A549 (cell line): ENCODE results near the gene LIMCH1. TPM values are rescaled to one million over a fixed set of nuclear protein-coding genes. Genes with fewer than 3 reads are reported as not detected.

Experiments
- ATAC-seq, 2 experiments: fragments of 200-7000 bp in 1 of 2; fragments of >200 bp in 1 of 2; cut with Nextera tagmentation in 1 of 2; cut with Tn5 transposase in 1 of 2; 3 replicates each; pipeline versions ENCODE4 v1.8.0 to v1.9.1; 2018 to 2020; ENCODE audit warnings: mild to moderate bottlenecking in 1 of 2, moderate library complexity in 1 of 2
- CTCF ChIA-PET: fragments of 300-600 bp; sonication (Branson Sonifier 250); formaldehyde crosslinking; extraction: SDS; loops from one replicate; lab custom pipeline; 2021; ENCODE audit warnings: antibody characterized with exemption, inconsistent platforms; lab: Yijun Ruan, JAX
- POLR2A ChIA-PET: fragments of 350-600 bp; formaldehyde crosslinking; extraction: SDS; loops from one replicate; lab custom pipeline; 2021; ENCODE audit warnings: antibody characterized with exemption, inconsistent platforms; lab: Yijun Ruan, JAX
- DNase-seq, 2 experiments: peaks; one replicate each; pipeline versions ENCODE4 v3.0.0 to v3.0.0-alpha.2; 2011 to 2016; ENCODE audit warnings: low read depth in 1 of 2, low spot score in 1 of 2
- FAIRE-seq: peaks from 2 replicates; lab custom pipeline; 2011; peaks lifted over from hg19 to GRCh38; lab: Jason Lieb, UNC
- H3K27ac ChIP-seq, 2 experiments: fragments of >200 bp; sonication (Bioruptor Twin); formaldehyde crosslinking; 3 replicates each; pipeline ENCODE4 v1.5.1; 2016 to 2017
- H3K4me1 ChIP-seq: fragments of >200 bp; sonication (Bioruptor Twin); formaldehyde crosslinking; 3 replicates; pipeline ENCODE4 v1.6.1; 2016
- H3K4me2 ChIP-seq: fragments of >200 bp; sonication (Bioruptor Twin); formaldehyde crosslinking; 3 replicates; pipeline ENCODE4 v1.6.1; 2016
- H3K4me3 ChIP-seq: fragments of >200 bp; sonication (Bioruptor Twin); formaldehyde crosslinking; 3 replicates; pipeline ENCODE4 v1.5.1; 2016
- H3K9me3 ChIP-seq: fragments of >200 bp; sonication (Bioruptor Twin); formaldehyde crosslinking; 3 replicates; pipeline ENCODE4 v1.6.1; 2016
- ATOH8 ChIP-seq: fragments of 250-450 bp; sonication (Bioruptor Pico); IDR thresholded peaks from 2 replicates; pipeline ENCODE4 v1.5.0; 2020; ENCODE audit warnings: low read depth, mild to moderate bottlenecking, moderate library complexity
- BCL3 ChIP-seq: fragments of >200 bp; sonication (Bioruptor Twin); formaldehyde crosslinking; IDR thresholded peaks from 3 replicates; pipeline ENCODE4 v1.6.1; 2016
- CEBPB ChIP-seq, 2 experiments: fragments of >200 bp in 1 of 2; sonication (Bioruptor Twin) in 1 of 2; formaldehyde crosslinking in 1 of 2; IDR thresholded peaks; 2 replicates each; pipeline ENCODE4 v1.6.1; 2012 to 2016
- CHD2 ChIP-seq: fragments of 150-350 bp; IDR thresholded peaks from 2 replicates; pipeline ENCODE4 v1.6.1; 2014; ENCODE audit warnings: low read length; ENCODE audit not compliant: partially characterized antibody
- CTCF ChIP-seq: fragments of >200 bp; sonication (Bioruptor Twin); formaldehyde crosslinking; IDR thresholded peaks from 3 replicates; pipeline ENCODE4 v1.5.1; 2016
- EHMT2 ChIP-seq: fragments of 200-600 bp; sonication (generic); IDR thresholded peaks from 2 replicates; pipeline ENCODE4 v1.6.1; 2016; ENCODE audit warnings: antibody characterized with exemption, low read depth, mild to moderate bottlenecking, moderate library complexity
- EP300 ChIP-seq, 2 experiments: fragments of >200 bp; sonication (Bioruptor Twin); formaldehyde crosslinking; IDR thresholded peaks; 2 replicates in 1 of 2; 3 replicates in 1 of 2; pipeline ENCODE4 v1.6.1; 2016 to 2017
- ESRRA ChIP-seq: fragments of 150-350 bp; IDR thresholded peaks from 2 replicates; pipeline ENCODE4 v1.6.1; 2014; ENCODE audit warnings: mild to moderate bottlenecking, low read length, borderline replicate concordance
- FOXS1 ChIP-seq: fragments of 250-450 bp; sonication (Bioruptor Pico); IDR thresholded peaks from 2 replicates; pipeline ENCODE4 v1.5.0; 2020; ENCODE audit warnings: mild to moderate bottlenecking, moderate library complexity
- GATA3 ChIP-seq: IDR thresholded peaks from 2 replicates; pipeline ENCODE4 v1.6.1; 2012; ENCODE audit warnings: borderline replicate concordance
- HOXA7 ChIP-seq: fragments of 250-450 bp; sonication (Bioruptor Pico); IDR thresholded peaks from 2 replicates; pipeline ENCODE4 v1.5.0; 2020; ENCODE audit warnings: mild to moderate bottlenecking, moderate library complexity
- HOXB13 ChIP-seq: fragments of 250-450 bp; sonication (Bioruptor Pico); IDR thresholded peaks from 2 replicates; pipeline ENCODE4 v1.5.0; 2020; ENCODE audit warnings: low read depth, mild to moderate bottlenecking, moderate library complexity
- KDM1A ChIP-seq: fragments of 200-600 bp; sonication (generic); IDR thresholded peaks from 2 replicates; pipeline ENCODE4 v1.6.1; 2016; ENCODE audit warnings: low read depth, mild to moderate bottlenecking
- MAZ ChIP-seq: fragments of 150-350 bp; IDR thresholded peaks from 2 replicates; pipeline ENCODE4 v1.6.1; 2014; ENCODE audit warnings: antibody characterized with exemption, low read depth, low read length, borderline replicate concordance
- MYC ChIP-seq: IDR thresholded peaks from 2 replicates; pipeline ENCODE4 v1.6.1; 2012; ENCODE audit warnings: mild to moderate bottlenecking, inconsistent platforms, low read length, improper control_type of control experiment, borderline replicate concordance
- NFE2L2 ChIP-seq: fragments of 150-350 bp; conservative IDR thresholded peaks from 2 replicates; pipeline ENCODE4 v1.6.1; 2014; ENCODE audit warnings: low read length
- NR3C1 ChIP-seq: fragments of >200 bp; sonication (Bioruptor Twin); formaldehyde crosslinking; IDR thresholded peaks from 3 replicates; pipeline ENCODE4 v1.6.1; 2017
- PHF8 ChIP-seq: fragments of 200-600 bp; sonication (generic); IDR thresholded peaks from 2 replicates; pipeline ENCODE4 v1.6.1; 2016; ENCODE audit warnings: low read depth, mild to moderate bottlenecking, antibody characterized with exemption, moderate library complexity, borderline replicate concordance
- RAD21 ChIP-seq, 2 experiments: fragments of >200 bp in 1 of 2; sonication (Bioruptor Twin) in 1 of 2; formaldehyde crosslinking in 1 of 2; IDR thresholded peaks in 1 of 2; conservative IDR thresholded peaks in 1 of 2; 2 replicates in 1 of 2; 3 replicates in 1 of 2; pipeline ENCODE4 v1.6.1; 2012 to 2018; ENCODE audit warnings: inconsistent platforms in 1 of 2
- RARB ChIP-seq: fragments of 250-450 bp; sonication (Bioruptor Pico); IDR thresholded peaks from 2 replicates; pipeline ENCODE4 v1.8.0; 2021; ENCODE audit warnings: mild to moderate bottlenecking, moderate library complexity
- SREBF2 ChIP-seq: fragments of 450-650 bp; IDR thresholded peaks from 2 replicates; pipeline ENCODE4 v1.6.1; 2014; ENCODE audit warnings: mild to moderate bottlenecking, moderate library complexity
- TFCP2L1 ChIP-seq: fragments of 250-450 bp; sonication (Bioruptor Pico); IDR thresholded peaks from 2 replicates; pipeline ENCODE4 v1.5.0; 2021; ENCODE audit warnings: mild to moderate bottlenecking
- USF2 ChIP-seq: fragments of 450-650 bp; IDR thresholded peaks from 2 replicates; pipeline ENCODE4 v1.6.1; 2014; ENCODE audit warnings: antibody characterized with exemption
- ZC3H11A ChIP-seq: fragments of 450-650 bp; IDR thresholded peaks from 2 replicates; pipeline ENCODE4 v1.6.1; 2014; ENCODE audit warnings: antibody characterized with exemption, mild to moderate bottlenecking
- ZFP36 ChIP-seq: fragments of 450-650 bp; IDR thresholded peaks from 2 replicates; pipeline ENCODE4 v1.6.1; 2014; ENCODE audit warnings: borderline replicate concordance; ENCODE audit not compliant: partially characterized antibody
- ZNF302 ChIP-seq: fragments of 250-450 bp; sonication (Bioruptor Pico); IDR thresholded peaks from 2 replicates; pipeline ENCODE4 v1.9.0; 2021; ENCODE audit warnings: inconsistent platforms, mild to moderate bottlenecking, moderate library complexity
- WGBS: methylation state at CpG from one replicate; pipeline ENCODE4 v1.1.6; 2017; ENCODE audit errors: missing lambda C conversion rate; 5-methylcytosine and 5-hydroxymethylcytosine counted together
- polyA plus RNA-seq, 4 experiments: library from polyadenylated mRNA; depleted of rRNA in 3 of 4; stranded (reverse); fragments of >200 nt; fragmentation: RNase III in 1 of 4; extraction: RNeasy Plus Mini Kit Qiagen cat#74134 plus additional on column Dnase treatment in 1 of 4; gene quantifications; 2 replicates in 3 of 4; 3 replicates in 1 of 4; pipeline ENCODE4 v1.2.3, GENCODE V29; 2011 to 2017

The LIMCH1 gene
- polyA plus RNA-seq, 2 of the 4 experiments (the other 2 are of a cell fraction): 52.9 to 88.9 TPM

- DNase-seq (no peak), FAIRE-seq (no peak), ATAC-seq (no peak; a peak in 1 of 6 replicates)
- POLR2A ChIA-PET: no interaction called here
- TF ChIP-seq ZFP36 (no peak), HOXA7 (no peak), ZNF302 (CRISPR knock-in tag) (no peak), ATOH8 (CRISPR knock-in tag) (no peak), NFE2L2 (no peak), SREBF2 (no peak), NR3C1 (no peak), BCL3 (no peak), CHD2 (no peak), RAD21 (conservative IDR thresholded peaks at IDR 0.05 in 1 of 2, IDR thresholded peaks at IDR 0.05 in 1 of 2) (no peak), EP300 (IDR thresholded peaks at IDR 0.05) (no peak), HOXB13 (CRISPR knock-in tag) (no peak), ESRRA (no peak), USF2 (no peak), MYC (no peak), KDM1A (no peak)
- 58% methylated on average over 5 of the region's 5 CpGs for WGBS
- CTCF ChIA-PET: no interaction called here
- H3K4me2 ChIP-seq: peak overlapping the region; percentile 38; the same call in 2 of the 3 replicates
- H3K9me3 ChIP-seq: no peaks in the 10 kb centered on the region
- H3K27ac ChIP-seq: peak overlapping the region in 1 of 2 experiments; percentile 23; a peak in 2 of 6 replicates
- H3K4me3 ChIP-seq: no peak overlapping the region
- peaks cover 53% of the 10 kb centered on the region for H3K4me1 ChIP-seq
These were observed 34.6 kb downstream of the LIMCH1 start for GRCh38 chr4:41572516-41572915.

- ChIA-PET POLR2A (no interaction called here), CTCF (no interaction called here)
- Histone ChIP-seq H3K4me3 (no peak overlapping the region), H3K4me1 (peaks cover 49% of the 10 kb centered on the region), H3K27ac (peak overlapping the region in 1 of 2 experiments; percentile 23; a peak in 2 of 6 replicates), H3K4me2 (peak overlapping the region; percentile 38; the same call in 1 of the 3 replicates), H3K9me3 (no peaks in the 10 kb centered on the region)
- FAIRE-seq (no peak), DNase-seq (no peak), ATAC-seq (no peak)
- WGBS: 72% methylated on average over 2 of the region's 2 CpGs
- TF ChIP-seq SREBF2 (no peak), ZC3H11A (no peak), HOXB13 (CRISPR knock-in tag) (no peak), PHF8 (no peak), CEBPB (IDR thresholded peaks at IDR 0.05) (no peak), RARB (no peak), TFCP2L1 (CRISPR knock-in tag) (no peak), CTCF (no peak), GATA3 (no peak), MAZ (no peak), FOXS1 (CRISPR knock-in tag) (no peak), EHMT2 (no peak), KDM1A (no peak)
These were observed 35.0 kb downstream of the LIMCH1 start for GRCh38 chr4:41572956-41573355.
